SK-N-SH treated with all-trans-retinoic acid at 6 μM for 48 hours (cell line): ENCODE results near the gene HERC6.

ENCODE experiments used
- ATAC-seq: fragments of 200-7000 bp; cut with Tn5 transposase; 3 replicates; pipeline ENCODE4 v1.9.1; 2020; ENCODE audit warnings: mild to moderate bottlenecking, moderate library complexity
- GLIS3 ChIP-seq: fragments of 250-450 bp; sonication (Bioruptor Pico); IDR thresholded peaks from 2 replicates; pipeline ENCODE4 v1.5.0; 2020; ENCODE audit warnings: mild to moderate bottlenecking, moderate library complexity
- ISL1 ChIP-seq: fragments of 250-450 bp; sonication (Bioruptor Pico); IDR thresholded peaks from 2 replicates; pipeline ENCODE4 v2.1.2; 2022; ENCODE audit warnings: mild to moderate bottlenecking, moderate library complexity
- PPARA ChIP-seq: fragments of 250-450 bp; sonication (Bioruptor Pico); IDR thresholded peaks from 2 replicates; pipeline ENCODE4 v1.5.0; 2020; ENCODE audit warnings: mild to moderate bottlenecking, borderline replicate concordance
- RARB ChIP-seq: fragments of 250-450 bp; sonication (Bioruptor Pico); IDR thresholded peaks from 2 replicates; pipeline ENCODE4 v1.8.0; 2021; ENCODE audit warnings: mild to moderate bottlenecking, moderate library complexity
- TCF4 ChIP-seq: fragments of 250-450 bp; sonication (Bioruptor Pico); IDR thresholded peaks from 2 replicates; pipeline ENCODE4 v1.8.0; 2021; ENCODE audit warnings: mild to moderate bottlenecking, moderate library complexity, borderline replicate concordance
- TOX ChIP-seq: fragments of 250-450 bp; sonication (Bioruptor Pico); IDR thresholded peaks from 2 replicates; pipeline ENCODE4 v1.8.0; 2021; ENCODE audit warnings: mild to moderate bottlenecking, moderate library complexity, borderline replicate concordance
- ZFP3 ChIP-seq: fragments of 250-450 bp; sonication (Bioruptor Pico); IDR thresholded peaks from 2 replicates; pipeline ENCODE4 v1.5.0; 2020; ENCODE audit warnings: mild to moderate bottlenecking, moderate library complexity
- ZFP30 ChIP-seq: fragments of 450-650 bp; formaldehyde crosslinking; IDR thresholded peaks from 2 replicates; pipeline ENCODE4 v1.5.0; 2022; ENCODE audit warnings: mild to moderate bottlenecking, moderate library complexity
- ZNF565 ChIP-seq: fragments of 450-650 bp; formaldehyde crosslinking; conservative IDR thresholded peaks from 2 replicates; pipeline ENCODE4 v1.5.0; 2020; ENCODE audit warnings: low read depth, mild to moderate bottlenecking, moderate library complexity
- TF ChIP-seq, protein P1 (sequence below): fragments of 250-450 bp; sonication (Bioruptor Pico); IDR thresholded peaks from 2 replicates; pipeline ENCODE4 v1.5.0; 2020; ENCODE audit warnings: mild to moderate bottlenecking, moderate library complexity
- TF ChIP-seq, protein P2 (sequence below): fragments of 250-450 bp; sonication (Bioruptor Pico); IDR thresholded peaks from 2 replicates; pipeline ENCODE4 v1.5.1; 2020; ENCODE audit warnings: low read depth, mild to moderate bottlenecking, moderate library complexity
- TF ChIP-seq, protein P3 (sequence below): fragments of 250-450 bp; sonication (Bioruptor Pico); IDR thresholded peaks from 2 replicates; pipeline ENCODE4 v1.8.0; 2021; ENCODE audit warnings: low read depth, mild to moderate bottlenecking, moderate library complexity, borderline replicate concordance
- TF ChIP-seq, protein P4 (sequence below): fragments of 250-450 bp; sonication (Bioruptor Pico); IDR thresholded peaks from 2 replicates; pipeline ENCODE4 v1.5.1; 2021; ENCODE audit warnings: mild to moderate bottlenecking, moderate library complexity

The HERC6 gene

DNA sequence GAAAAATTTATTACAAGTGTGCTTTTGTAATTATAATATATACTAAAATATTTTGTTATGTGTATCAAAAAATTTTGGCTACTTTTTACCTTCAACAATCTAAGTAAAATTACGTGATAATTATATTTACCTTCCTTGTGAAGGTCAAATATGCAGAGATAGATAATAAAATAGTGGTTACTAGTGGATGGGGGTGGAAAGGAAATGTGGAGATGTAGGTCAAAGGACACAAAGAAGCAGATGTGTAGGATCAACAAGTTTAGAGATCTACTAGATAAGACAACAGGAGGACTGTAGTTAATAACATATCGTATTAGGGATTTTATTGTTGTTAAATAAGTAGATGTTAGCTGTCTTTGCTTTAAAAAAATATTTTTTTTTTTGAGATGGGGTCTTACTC is 99.6 kb downstream of the HERC6 start (continued):
- TF ChIP-seq, protein P1, sequence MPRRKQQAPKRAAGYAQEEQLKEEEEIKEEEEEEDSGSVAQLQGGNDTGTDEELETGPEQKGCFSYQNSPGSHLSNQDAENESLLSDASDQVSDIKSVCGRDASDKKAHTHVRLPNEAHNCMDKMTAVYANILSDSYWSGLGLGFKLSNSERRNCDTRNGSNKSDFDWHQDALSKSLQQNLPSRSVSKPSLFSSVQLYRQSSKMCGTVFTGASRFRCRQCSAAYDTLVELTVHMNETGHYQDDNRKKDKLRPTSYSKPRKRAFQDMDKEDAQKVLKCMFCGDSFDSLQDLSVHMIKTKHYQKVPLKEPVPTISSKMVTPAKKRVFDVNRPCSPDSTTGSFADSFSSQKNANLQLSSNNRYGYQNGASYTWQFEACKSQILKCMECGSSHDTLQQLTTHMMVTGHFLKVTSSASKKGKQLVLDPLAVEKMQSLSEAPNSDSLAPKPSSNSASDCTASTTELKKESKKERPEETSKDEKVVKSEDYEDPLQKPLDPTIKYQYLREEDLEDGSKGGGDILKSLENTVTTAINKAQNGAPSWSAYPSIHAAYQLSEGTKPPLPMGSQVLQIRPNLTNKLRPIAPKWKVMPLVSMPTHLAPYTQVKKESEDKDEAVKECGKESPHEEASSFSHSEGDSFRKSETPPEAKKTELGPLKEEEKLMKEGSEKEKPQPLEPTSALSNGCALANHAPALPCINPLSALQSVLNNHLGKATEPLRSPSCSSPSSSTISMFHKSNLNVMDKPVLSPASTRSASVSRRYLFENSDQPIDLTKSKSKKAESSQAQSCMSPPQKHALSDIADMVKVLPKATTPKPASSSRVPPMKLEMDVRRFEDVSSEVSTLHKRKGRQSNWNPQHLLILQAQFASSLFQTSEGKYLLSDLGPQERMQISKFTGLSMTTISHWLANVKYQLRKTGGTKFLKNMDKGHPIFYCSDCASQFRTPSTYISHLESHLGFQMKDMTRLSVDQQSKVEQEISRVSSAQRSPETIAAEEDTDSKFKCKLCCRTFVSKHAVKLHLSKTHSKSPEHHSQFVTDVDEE (CRISPR knock-in tag) = no peak
- TF ChIP-seq ISL1 (CRISPR knock-in tag) (no peak), GLIS3 (CRISPR knock-in tag) (no peak), RARB (CRISPR knock-in tag) (no peak)
- TF ChIP-seq, all 23 proteins: peak for 0

DNA sequence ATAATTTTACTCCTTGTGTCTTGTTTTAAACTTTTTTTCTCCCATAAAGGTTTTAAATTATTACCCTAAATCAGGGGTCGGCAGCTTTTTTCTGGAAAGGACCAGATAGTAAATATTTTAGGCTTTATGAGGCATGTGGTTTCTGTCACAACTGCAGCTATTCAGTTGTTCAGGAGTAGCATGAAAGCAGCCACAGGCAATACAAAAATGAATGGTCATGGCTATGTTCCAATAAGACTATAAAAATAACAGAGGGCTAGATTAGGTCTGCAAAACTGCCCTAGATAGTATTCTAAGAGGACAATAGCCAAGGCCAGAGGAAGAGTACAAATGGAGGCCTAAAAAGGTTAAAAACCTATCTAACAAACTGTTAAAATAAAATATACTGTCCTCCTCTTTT is 102.9 kb downstream of the HERC6 start:
- TF ChIP-seq, protein P2, sequence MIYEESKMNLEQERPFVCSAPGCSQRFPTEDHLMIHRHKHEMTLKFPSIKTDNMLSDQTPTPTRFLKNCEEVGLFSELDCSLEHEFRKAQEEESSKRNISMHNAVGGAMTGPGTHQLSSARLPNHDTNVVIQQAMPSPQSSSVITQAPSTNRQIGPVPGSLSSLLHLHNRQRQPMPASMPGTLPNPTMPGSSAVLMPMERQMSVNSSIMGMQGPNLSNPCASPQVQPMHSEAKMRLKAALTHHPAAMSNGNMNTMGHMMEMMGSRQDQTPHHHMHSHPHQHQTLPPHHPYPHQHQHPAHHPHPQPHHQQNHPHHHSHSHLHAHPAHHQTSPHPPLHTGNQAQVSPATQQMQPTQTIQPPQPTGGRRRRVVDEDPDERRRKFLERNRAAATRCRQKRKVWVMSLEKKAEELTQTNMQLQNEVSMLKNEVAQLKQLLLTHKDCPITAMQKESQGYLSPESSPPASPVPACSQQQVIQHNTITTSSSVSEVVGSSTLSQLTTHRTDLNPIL = no peak
- TF ChIP-seq PPARA (CRISPR knock-in tag) (no peak), ZFP3 (CRISPR knock-in tag) (no peak), GLIS3 (CRISPR knock-in tag) (no peak), TCF4 (CRISPR knock-in tag) (no peak), ISL1 (CRISPR knock-in tag) (no peak), ZNF565 (CRISPR knock-in tag) (no peak), TOX (CRISPR knock-in tag) (no peak), ZFP30 (CRISPR knock-in tag) (no peak)
- TF ChIP-seq, protein P3, sequence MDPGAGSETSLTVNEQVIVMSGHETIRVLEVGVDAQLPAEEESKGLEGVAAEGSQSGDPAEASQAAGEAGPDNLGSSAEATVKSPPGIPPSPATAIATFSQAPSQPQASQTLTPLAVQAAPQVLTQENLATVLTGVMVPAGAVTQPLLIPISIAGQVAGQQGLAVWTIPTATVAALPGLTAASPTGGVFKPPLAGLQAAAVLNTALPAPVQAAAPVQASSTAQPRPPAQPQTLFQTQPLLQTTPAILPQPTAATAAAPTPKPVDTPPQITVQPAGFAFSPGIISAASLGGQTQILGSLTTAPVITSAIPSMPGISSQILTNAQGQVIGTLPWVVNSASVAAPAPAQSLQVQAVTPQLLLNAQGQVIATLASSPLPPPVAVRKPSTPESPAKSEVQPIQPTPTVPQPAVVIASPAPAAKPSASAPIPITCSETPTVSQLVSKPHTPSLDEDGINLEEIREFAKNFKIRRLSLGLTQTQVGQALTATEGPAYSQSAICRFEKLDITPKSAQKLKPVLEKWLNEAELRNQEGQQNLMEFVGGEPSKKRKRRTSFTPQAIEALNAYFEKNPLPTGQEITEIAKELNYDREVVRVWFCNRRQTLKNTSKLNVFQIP = no peak
- no peak for ATAC-seq

DNA sequence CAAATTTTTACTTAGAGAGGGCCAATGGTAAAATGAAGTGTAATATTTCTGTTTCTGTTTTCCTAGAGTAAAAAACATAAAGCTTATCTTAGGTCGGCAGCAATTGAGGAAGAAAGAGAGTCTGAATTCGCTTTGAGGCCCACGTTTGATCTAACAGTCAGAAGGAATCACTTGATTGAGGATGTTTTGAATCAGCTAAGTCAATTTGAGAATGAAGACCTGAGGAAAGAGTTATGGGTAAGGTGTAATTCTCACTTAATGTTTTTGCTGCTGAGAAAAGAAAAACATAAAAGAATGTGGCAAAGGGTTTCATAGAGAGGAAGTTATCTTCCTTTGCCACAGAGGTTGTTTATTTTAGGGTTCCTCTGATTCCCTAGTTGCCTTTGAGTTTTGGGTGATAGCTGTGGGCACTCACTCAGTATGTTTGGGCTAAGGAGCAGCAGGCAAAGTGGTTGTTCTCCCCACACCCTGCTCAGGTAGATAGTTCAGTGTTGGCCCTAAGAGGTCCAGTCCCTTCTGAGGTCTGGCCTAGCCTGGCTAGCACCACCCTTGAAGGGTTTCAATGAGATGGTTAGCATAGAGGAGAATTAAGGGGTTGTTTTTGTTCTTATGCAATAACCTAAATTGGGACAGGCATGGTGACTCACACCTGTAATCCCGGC is 110.6 kb downstream of the HERC6 start:
- no peak for ATAC-seq
- TF ChIP-seq, protein P4, sequence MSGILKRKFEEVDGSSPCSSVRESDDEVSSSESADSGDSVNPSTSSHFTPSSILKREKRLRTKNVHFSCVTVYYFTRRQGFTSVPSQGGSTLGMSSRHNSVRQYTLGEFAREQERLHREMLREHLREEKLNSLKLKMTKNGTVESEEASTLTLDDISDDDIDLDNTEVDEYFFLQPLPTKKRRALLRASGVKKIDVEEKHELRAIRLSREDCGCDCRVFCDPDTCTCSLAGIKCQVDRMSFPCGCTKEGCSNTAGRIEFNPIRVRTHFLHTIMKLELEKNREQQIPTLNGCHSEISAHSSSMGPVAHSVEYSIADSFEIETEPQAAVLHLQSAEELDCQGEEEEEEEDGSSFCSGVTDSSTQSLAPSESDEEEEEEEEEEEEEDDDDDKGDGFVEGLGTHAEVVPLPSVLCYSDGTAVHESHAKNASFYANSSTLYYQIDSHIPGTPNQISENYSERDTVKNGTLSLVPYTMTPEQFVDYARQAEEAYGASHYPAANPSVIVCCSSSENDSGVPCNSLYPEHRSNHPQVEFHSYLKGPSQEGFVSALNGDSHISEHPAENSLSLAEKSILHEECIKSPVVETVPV = no peak
